GM23338 (cell line): ENCODE results near the gene RMND1. TPM values are rescaled to one million over a fixed set of nuclear protein-coding genes. Genes with fewer than 3 reads are reported as not detected.

ENCODE experiments used
- ATAC-seq: fragments of 200-7000 bp; cut with Tn5 transposase; 3 replicates; pipeline ENCODE4 v1.9.1; 2020
- DNase-seq: peaks from one replicate; pipeline ENCODE4 v3.0.0-alpha.2; 2015; ENCODE audit warnings: low spot score
- H2AFZ ChIP-seq: fragments of 200-600 bp; sonication (generic); 2 replicates; pipeline ENCODE4 v1.8.0; 2016; ENCODE audit warnings: antibody characterized with exemption, mild to moderate bottlenecking, moderate library complexity
- H3F3A ChIP-seq: fragments of 200-600 bp; sonication (generic); replicated peaks from 2 replicates; pipeline ENCODE4 v1.8.0; 2017; ENCODE audit warnings: antibody characterized with exemption, mixed run types, low read depth
- H3K27ac ChIP-seq: fragments of 200-600 bp; sonication (generic); 2 replicates; pipeline ENCODE4 v1.6.1; 2016; ENCODE audit warnings: low read depth
- H3K27me3 ChIP-seq: fragments of 200-600 bp; sonication (generic); 2 replicates; pipeline ENCODE4 v1.8.0; 2016; ENCODE audit warnings: mild to moderate bottlenecking, mixed run types, moderate library complexity; ENCODE audit not compliant: insufficient read depth
- H3K36me3 ChIP-seq: fragments of 200-600 bp; sonication (generic); 2 replicates; pipeline ENCODE4 v1.8.0; 2016; ENCODE audit warnings: mild to moderate bottlenecking; ENCODE audit not compliant: insufficient read depth
- H3K4me1 ChIP-seq: fragments of 200-600 bp; sonication (generic); 2 replicates; pipeline ENCODE4 v1.8.0; 2016; ENCODE audit warnings: mild to moderate bottlenecking, moderate library complexity; ENCODE audit not compliant: insufficient read depth
- H3K4me2 ChIP-seq: fragments of 200-600 bp; sonication (generic); 2 replicates; pipeline ENCODE4 v1.7.1; 2017; ENCODE audit warnings: mixed run types
- H3K4me3 ChIP-seq: fragments of 200-600 bp; sonication (generic); 2 replicates; pipeline ENCODE4 v1.6.1; 2016; ENCODE audit warnings: mixed run types
- H3K79me2 ChIP-seq: fragments of 200-600 bp; sonication (generic); replicated peaks from 2 replicates; pipeline ENCODE4 v1.8.0; 2017; ENCODE audit warnings: mild to moderate bottlenecking; ENCODE audit not compliant: insufficient read depth
- H3K9me2 ChIP-seq: fragments of 200-600 bp; sonication (generic); 2 replicates; pipeline ENCODE4 v1.8.0; 2017; ENCODE audit not compliant: insufficient read depth
- H4K20me1 ChIP-seq: fragments of 200-600 bp; sonication (generic); replicated peaks from 2 replicates; pipeline ENCODE4 v1.8.0; 2017; ENCODE audit warnings: mild to moderate bottlenecking; ENCODE audit not compliant: insufficient read depth
- H3K27ac Mint-ChIP-seq: 2 replicates; pipeline ENCODE4 v1.8.0; 2020; ENCODE audit warnings: inconsistent platforms, mild to moderate bottlenecking, moderate library complexity, mixed read lengths
- H3K27me3 Mint-ChIP-seq: 3 replicates; pipeline ENCODE4 v1.8.0; 2022; ENCODE audit warnings: low read depth, mild to moderate bottlenecking, moderate library complexity, mixed read lengths, inconsistent platforms; ENCODE audit not compliant: insufficient read depth, poor library complexity
- H3K36me3 Mint-ChIP-seq: 3 replicates; pipeline ENCODE4 v1.8.0; 2021; ENCODE audit warnings: low read depth, mild to moderate bottlenecking, inconsistent platforms, moderate library complexity, mixed read lengths
- H3K4me1 Mint-ChIP-seq: 3 replicates; pipeline ENCODE4 v1.8.0; 2020; ENCODE audit warnings: mild to moderate bottlenecking, inconsistent platforms, mixed read lengths
- H3K4me3 Mint-ChIP-seq: 3 replicates; pipeline ENCODE4 v1.8.0; 2021; ENCODE audit warnings: moderate library complexity, mild to moderate bottlenecking, inconsistent platforms, mixed read lengths
- H3K9me3 Mint-ChIP-seq: 3 replicates; pipeline ENCODE4 v1.8.0; 2020; ENCODE audit warnings: moderate library complexity, mild to moderate bottlenecking, inconsistent platforms, mixed read lengths
- CREB1 ChIP-seq: fragments of 250-450 bp; sonication (Bioruptor Pico); IDR thresholded peaks from 2 replicates; pipeline ENCODE4 v1.5.0; 2020; ENCODE audit warnings: low read depth, mild to moderate bottlenecking, moderate library complexity
- CTCF ChIP-seq, 2 experiments: fragments of 200-600 bp in 1 of 2; sonication (generic) in 1 of 2; conservative IDR thresholded peaks; 2 replicates each; pipeline versions ENCODE4 v1.5.1 to v1.6.1; 2016 to 2017; ENCODE audit warnings: antibody characterized with exemption in 2 of 2, low read depth in 2 of 2, mild to moderate bottlenecking in 2 of 2, moderate library complexity in 1 of 2
- ETS1 ChIP-seq: IDR thresholded peaks from 2 replicates; pipeline ENCODE4 v1.6.1; 2016; ENCODE audit warnings: antibody characterized with exemption
- EZH2 ChIP-seq: fragments of 200-600 bp; sonication (generic); IDR thresholded peaks from one replicate; pipeline ENCODE4 v1.8.0; 2017; ENCODE audit warnings: antibody characterized with exemption, mild to moderate bottlenecking, low read depth; ENCODE audit not compliant: unreplicated experiment
- EZH2phosphoT487 ChIP-seq: fragments of 200-600 bp; sonication (generic); IDR thresholded peaks from one replicate; pipeline ENCODE4 v1.8.1; 2018; ENCODE audit warnings: antibody characterized with exemption; ENCODE audit not compliant: unreplicated experiment
- JUNB ChIP-seq: IDR thresholded peaks from one replicate; pipeline ENCODE4 v1.6.1; 2016; ENCODE audit warnings: antibody characterized with exemption; ENCODE audit not compliant: unreplicated experiment
- NANOG ChIP-seq: IDR thresholded peaks from 2 replicates; pipeline ENCODE4 v1.6.1; 2016; ENCODE audit warnings: antibody characterized with exemption, borderline replicate concordance
- POLR2AphosphoS5 ChIP-seq: IDR thresholded peaks from 2 replicates; pipeline ENCODE4 v1.6.1; 2016; ENCODE audit warnings: antibody characterized with exemption, low read depth
- REST ChIP-seq: IDR thresholded peaks from one replicate; pipeline ENCODE4 v1.6.1; 2018; ENCODE audit warnings: antibody characterized with exemption; ENCODE audit not compliant: unreplicated experiment
- STAT1 ChIP-seq: IDR thresholded peaks from one replicate; pipeline ENCODE4 v1.6.1; 2016; ENCODE audit warnings: antibody characterized with exemption; ENCODE audit not compliant: unreplicated experiment
- ZNF114 ChIP-seq: fragments of 250-450 bp; sonication (Bioruptor Pico); IDR thresholded peaks from 2 replicates; pipeline ENCODE4 v1.5.0; 2020; ENCODE audit warnings: mild to moderate bottlenecking, moderate library complexity
- ZNF331 ChIP-seq: fragments of 250-450 bp; sonication (Bioruptor Pico); IDR thresholded peaks from 2 replicates; pipeline ENCODE4 v1.5.0; 2020; ENCODE audit warnings: low read depth, mild to moderate bottlenecking, moderate library complexity
- polyA plus RNA-seq: library from polyadenylated mRNA; unstranded; fragments of >200 nt; fragmentation: Nextera tagmentation; extraction: Ambion mirVana; gene quantifications from 2 replicates; pipeline ENCODE4 v1.2.1, GENCODE V29; 2016
- total RNA-seq: library from RNA; depleted of rRNA; stranded (reverse); fragments of >200 nt; shearing (Covaris generic); gene quantifications from 2 replicates; pipeline ENCODE4 v1.2.3, GENCODE V29; 2014

RMND1 gene
- total and polyA plus RNA-seq, 2 experiments from 2014 or later = 27.5 to 34.4 TPM

GRCh38 chr6:151377095-151377494 is 74.8 kb downstream of the RMND1 start (continued):
- TF ChIP-seq EZH2 (no peak), ETS1 (no peak), ZNF114 (CRISPR knock-in tag) (no peak), ZNF331 (CRISPR knock-in tag) (no peak), JUNB (no peak), POLR2AphosphoS5 (no peak), NANOG (no peak), REST (no peak), EZH2phosphoT487 (no peak)

- H3K4me1 ChIP-seq = peaks cover 42% of the 10 kb centered on the region
- peaks cover 67% of the 10 kb centered on the region for H3K79me2 ChIP-seq
- no peak overlapping the region for H2AFZ ChIP-seq
- H3K4me3 ChIP-seq = no peak overlapping the region
- H3K36me3 ChIP-seq = 0 out of 2 replicates have a peak, but pooled peaks cover 5% of the 10 kb centered on the region
- H3K27me3 ChIP-seq = no peaks in the 10 kb centered on the region
- Mint-ChIP-seq H3K27ac (no peak overlapping the region), H3K4me1 (peaks cover 58% of the 10 kb centered on the region), H3K36me3 (peaks cover 20% of the 10 kb centered on the region), H3K4me3 (no peak overlapping the region), H3K9me3 (no peaks in the 10 kb centered on the region), H3K27me3 (peaks cover 7% of the 10 kb centered on the region)
- no peaks in the 10 kb centered on the region for H4K20me1 ChIP-seq
- H3K27ac ChIP-seq = no peak overlapping the region
- no peaks in the 10 kb centered on the region for H3F3A ChIP-seq
- DNase-seq (no peak), ATAC-seq (no peak)
- no peaks in the 10 kb centered on the region for H3K9me2 ChIP-seq
- H3K4me2 ChIP-seq = no peak overlapping the region
- TF ChIP-seq STAT1 = no peak
- TF ChIP-seq ETS1 = no peak
- TF ChIP-seq CTCF (conservative IDR thresholded peaks at IDR 0.05; ENCODE audit: low read depth in 2 of 2) = no peak
- no peak for TF ChIP-seq EZH2
- TF ChIP-seq NANOG = no peak
- TF ChIP-seq JUNB = no peak
- no peak for TF ChIP-seq ZNF114 (CRISPR knock-in tag)
- TF ChIP-seq REST = no peak
- no peak for TF ChIP-seq CREB1 (CRISPR knock-in tag)
- no peak for TF ChIP-seq EZH2phosphoT487
- TF ChIP-seq ZNF331 (CRISPR knock-in tag) = no peak
- no peak for TF ChIP-seq POLR2AphosphoS5
These were observed 75.5 kb downstream of the RMND1 start for GRCh38 chr6:151376440-151376839.
